ENCODE results near the gene TMEM203.

GRCh38 chr9:137201205-137201868 lies 4.1 kb downstream of the TMEM203 start:
- TF ChIP-seq CTCF (IDR thresholded peaks at IDR 0.05) = no peak
- no peak for TF ChIP-seq POLR2A (IDR thresholded peaks at IDR 0.05)

Measured in thyroid gland (tissue), 4 donors.